SIG-M5 treated with dmso at 0.1 percent for 504 hours (cell line): Measurements from ENCODE around the gene CDC42SE2.

Experiments used
- DNase-seq: peaks from one replicate; lab custom pipeline; 2025; ENCODE audit not compliant: unreplicated experiment; lab: John Stamatoyannopoulos, UW

CDC42SE2 gene, protein sequence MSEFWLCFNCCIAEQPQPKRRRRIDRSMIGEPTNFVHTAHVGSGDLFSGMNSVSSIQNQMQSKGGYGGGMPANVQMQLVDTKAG

DNA sequence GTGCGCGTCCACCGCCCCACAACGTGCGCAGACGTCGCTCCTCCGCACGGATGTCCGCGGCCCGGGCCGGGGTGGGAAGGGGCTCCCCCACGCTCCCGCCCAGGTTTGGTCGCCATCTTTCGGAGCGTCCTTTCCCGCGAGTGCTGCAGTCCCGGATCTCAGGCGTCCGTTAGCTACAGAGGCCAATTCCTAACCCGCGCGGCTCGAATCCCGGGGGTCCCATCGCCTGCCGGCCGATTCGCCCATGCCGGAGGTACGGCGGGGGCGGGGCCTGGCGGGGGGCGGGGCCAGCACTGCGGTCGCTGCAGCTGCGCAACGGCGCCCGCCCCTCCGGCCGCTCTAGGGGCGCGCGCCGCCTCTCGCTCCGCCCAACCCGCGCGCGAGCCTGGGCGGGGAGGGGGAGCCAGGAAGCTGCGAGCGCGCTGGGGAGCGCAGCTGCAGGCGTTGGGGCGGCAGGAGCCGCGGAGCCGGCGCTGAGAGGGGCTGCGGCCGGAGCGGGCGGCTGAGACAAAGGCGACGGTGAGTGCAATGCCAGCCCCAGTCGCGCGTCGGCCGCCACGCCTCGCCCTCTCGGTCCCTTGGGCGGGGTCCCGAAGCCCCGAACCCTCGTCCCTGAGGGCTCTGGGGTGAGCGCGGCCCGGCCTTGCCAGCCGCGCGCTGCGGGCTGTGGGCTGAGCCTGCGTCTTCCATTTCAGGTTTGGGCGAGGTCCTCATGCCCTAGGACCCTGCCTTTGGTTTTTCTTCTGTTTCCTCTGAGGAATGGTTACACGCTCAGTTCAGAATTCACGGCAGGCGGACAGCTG, at the start of gene CDC42SE2:
CDC42SE2 (plus strand) TSS at position 406 of the 803 bp plus-strand sequence. CDS start 95,441 bp downstream, outside the sequence.
- DNase-seq, result peak; percentile 84

DNA sequence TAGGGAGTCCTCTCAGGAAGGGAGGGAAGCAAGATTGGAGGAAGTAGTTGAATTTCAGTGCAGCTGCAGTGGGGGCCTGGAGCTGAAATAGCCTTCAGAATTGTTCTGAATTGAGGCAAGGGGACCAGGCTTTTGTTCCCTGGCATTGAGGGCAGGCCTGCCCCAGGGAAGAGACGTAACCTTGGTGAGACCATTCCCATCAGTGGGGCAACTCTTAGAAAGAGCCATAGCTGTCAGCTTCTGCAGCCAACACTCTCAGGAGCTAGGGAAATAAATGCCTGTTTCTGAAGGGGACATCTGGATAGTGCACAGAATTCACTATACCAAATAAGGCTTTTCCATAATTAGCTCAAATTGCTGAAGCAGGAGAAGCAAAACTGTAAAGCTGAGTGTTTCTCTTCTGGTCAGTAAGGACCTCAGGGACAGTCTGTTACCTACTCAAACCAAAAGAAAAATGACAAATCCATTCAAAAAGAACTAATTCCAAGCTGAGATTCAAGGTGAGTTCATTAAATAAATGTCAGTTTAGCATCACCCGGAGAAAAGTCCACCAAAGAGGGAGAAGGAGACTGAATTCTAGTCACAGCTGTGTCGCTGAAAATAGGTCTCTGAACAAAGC, 49.1 kb upstream of the CDC42SE2 start:
- no peak for DNase-seq

DNA sequence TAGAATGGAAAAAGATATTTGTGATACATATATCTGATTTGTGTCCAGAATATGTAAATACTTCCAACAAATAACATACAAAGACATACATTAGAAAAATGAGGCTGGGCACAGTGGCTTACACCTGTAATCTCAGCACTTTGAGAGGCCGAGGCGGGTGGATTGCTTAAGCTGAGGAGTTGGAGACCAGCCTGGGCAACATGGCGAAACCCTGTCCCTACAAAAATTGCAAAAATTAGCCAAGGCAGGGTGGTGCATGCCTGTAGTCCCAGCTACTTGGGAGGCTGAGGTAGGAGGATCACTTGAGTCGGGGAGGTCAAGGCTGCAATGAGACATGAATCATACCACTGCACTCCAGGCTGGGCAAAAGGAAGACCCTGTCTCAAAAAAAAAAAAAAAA, 46.1 kb upstream of the CDC42SE2 start:
- no peak for DNase-seq

DNA sequence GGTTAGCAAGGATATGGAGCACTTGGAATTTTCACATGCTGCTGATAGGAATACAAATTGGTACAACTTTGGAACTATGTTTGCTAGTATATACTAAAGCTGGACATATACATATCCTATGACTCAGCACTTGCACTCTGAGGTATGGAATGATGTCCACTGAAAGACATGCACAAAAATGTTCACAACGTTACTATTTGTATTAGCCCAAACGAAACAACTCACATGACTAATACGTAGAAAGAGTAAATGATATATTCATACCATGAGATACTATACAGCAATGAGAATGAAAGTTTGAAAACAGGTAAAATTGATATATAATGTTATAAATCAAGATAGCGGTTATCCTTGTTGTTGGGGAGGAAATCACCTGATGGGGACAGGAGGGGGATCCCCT, 45.5 kb upstream of the CDC42SE2 start:
- no peak for DNase-seq

DNA sequence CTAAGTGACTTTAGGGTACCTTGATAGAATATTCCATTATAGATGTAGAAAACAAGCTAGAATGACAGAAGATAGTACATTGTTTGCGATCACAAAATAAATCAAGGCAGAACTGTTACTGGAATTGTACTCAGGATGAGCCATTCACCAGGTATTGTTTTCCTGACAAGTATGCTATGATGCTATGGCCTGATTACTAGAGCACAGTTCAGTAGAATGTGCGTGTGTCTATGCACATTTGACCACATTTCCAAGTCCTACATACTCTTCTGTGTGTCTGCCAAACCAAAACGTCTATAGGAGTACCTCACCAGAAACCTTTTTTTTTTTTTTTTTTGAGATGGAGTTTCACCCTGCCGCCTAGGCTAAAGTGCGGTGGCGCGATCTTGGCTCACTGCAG, 43.3 kb upstream of the CDC42SE2 start:
- no peak for DNase-seq

DNA sequence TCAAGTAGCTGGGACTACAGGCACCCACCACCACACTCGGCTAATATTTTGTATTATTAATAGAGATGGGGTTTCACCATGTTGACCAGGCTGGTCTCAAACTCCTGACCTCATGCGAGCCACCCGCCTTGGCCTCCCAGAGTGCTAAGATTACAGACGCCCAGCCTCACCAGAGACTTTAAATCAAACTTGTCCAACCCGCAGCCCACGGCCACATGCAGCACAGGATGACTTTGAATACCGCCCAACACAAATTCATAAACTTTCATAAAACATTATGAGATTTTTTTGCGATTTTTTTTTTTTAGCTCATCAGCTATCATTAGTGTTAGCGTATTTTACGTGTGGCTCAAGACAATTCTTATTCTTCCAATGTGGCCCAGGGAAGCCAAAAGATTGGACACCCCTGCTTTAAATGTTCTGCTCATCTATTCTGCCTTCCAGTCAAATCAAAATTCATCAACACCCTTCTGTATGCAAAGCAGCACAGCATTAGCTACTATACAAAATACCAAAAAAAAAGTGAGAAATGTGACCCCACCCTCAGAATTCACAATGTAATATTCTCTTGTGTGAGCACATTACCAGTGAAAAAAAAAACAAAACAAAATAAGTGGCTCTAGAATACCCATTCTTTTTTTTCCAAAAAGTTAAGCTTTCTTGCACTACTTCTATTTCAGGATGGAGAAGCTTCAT, 42.7 kb upstream of the CDC42SE2 start:
- DNase-seq, result no peak

DNA sequence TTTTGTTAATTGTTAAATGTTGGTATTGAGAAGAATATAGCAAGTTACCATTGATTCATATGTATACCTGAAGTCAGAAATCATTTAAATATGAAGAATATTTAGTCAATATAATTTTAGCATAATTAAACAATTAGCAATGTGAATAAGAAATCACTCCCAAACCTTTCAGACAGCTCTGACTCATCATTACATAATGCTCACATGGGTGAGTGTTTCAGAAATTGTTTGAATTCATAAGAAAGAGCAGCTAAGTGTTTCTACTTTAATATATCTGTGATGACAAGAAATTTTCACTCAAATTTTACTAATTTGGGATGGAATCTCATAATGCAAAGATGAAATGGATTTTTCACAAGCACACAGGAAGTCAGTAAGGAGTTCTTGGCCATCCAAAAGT, 42.0 kb upstream of the CDC42SE2 start:
- DNase-seq, result no peak

DNA sequence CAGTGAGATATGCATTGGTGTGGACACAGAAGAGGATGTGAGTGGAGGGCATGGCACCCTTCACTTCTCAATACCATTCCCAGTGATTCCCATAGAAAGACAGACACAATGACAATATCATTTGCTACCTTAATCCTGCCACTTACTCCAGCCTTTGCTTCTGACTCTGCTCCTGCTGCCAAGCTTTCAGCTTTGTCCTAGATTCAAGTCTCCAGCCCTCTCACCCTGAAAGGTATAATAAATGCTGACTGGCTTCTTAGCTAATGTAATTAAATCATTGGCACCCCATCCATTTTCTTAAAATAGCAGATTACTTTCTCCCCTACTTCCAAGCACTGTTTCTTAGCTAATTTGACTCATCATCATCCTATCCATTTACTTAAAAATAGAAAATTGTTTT, 41.1 kb upstream of the CDC42SE2 start:
- DNase-seq, result no peak

DNA sequence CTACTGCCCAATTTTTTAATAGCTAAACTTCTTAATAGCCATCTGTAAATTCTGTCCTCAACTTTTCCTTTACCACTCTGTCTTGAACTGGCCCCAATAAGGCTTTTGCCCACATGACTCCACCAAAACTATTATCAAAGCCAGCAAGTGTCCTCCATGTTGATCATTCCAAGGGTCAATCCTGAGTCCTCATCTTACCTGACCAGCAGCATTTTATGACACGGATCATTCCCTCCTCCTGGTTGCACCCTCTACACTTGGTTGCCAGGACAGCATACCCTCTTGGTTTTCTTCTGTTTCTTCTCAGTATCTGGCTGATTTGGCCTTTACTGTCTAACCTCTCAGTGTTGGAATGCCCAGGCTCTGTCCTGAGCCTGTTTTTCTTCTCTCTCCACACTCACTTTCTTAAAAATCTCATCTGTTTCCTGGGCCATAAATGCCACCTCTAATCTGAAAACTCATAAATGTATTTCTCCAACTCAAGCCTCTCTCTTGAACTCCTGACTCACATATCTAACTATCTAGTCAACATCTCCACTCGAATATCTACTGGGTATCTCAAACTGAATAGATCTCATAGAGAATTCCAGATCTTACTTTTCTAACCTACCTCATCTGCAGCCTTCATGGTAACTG, 40.0 kb upstream of the CDC42SE2 start:
- no peak for DNase-seq

DNA sequence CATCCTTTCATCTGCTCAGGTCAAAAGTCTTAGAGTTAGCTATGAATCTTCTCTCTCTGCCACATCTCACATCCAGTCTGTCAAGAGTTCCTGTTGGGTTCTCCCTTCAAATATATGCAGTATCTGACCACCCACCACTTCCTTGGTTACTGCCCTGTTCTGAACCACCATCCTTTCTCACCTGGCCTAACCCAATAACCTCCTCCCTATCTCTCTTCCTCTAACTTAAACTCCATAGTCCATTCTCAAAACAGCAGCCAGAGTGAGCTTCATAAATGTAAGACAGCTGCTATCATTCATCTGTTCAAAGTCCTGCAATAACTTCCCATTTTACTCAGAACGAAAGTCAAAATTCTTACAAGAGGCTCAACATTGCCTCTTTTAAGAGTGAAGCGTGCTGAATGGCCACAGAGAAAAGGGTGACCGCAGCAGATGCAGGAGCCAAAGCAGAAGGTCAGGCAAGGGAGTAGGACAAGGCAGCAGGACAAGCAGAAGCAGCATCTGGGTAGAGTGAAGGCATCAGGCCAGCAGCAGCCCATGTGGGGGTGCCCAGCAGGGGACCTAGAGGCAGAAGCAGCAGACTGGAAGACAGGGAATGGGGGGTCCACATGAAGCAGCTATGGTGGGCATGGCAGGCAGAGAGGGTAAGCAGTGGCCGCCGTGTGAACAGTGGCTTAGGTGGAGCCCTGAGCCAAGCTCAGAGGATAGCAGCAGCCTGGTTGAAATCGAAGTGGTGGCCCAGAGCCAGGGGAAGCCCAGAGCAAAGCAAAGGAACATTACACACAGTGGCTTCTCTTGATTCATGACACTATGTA, 39.3 kb upstream of the CDC42SE2 start:
- peak; percentile 79 for DNase-seq

DNA sequence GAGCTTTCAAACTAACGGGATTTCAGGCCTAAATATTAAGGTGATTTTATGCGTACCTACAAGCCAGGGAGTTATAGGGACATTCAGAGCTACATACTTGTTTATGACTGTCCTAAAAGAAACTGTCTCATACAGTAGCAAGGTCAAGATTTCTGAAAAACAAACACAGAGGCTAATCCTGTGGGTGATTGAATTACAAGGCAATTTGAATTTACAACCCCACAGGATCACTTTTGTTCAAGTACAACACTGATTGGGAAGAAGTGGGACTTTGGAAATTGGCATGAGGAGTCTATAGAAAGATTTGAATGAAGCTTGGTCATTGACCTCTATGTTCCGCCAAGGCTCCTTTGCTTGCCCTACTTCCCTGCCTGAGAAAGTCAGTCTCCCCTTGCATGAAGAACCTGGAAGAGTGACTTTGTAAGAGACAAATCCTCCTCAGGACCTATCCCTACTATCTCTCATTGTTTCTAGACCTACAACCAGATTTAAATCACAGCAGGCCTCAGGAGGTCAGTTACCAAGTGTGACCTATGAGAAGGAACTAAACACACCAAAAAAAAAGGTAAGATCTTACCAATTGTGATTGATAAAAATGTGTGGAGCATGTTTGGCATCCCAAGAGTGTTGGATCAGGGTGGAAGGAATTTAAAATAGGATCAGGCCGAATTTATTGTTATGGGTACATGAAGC, 38.4 kb upstream of the CDC42SE2 start:
- no peak for DNase-seq

DNA sequence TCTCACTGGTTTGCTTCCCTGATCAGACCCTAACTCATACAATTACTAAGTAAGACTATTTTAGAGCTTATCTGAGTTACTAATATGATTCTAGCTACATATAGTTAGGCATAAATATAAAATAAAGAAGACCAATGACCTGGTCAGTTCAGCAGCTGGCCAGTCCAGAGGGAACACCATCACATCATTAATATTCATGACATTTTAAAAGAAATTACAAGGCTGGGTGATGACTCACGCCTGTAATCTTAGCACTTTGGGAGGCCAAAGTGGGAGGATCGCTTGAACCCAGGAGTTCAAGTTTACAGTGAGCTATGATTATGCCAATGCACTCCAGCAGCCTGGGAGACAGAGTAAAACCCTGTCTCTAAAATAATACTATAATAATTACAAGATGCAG, 37.0 kb upstream of the CDC42SE2 start:
- DNase-seq, result no peak

DNA sequence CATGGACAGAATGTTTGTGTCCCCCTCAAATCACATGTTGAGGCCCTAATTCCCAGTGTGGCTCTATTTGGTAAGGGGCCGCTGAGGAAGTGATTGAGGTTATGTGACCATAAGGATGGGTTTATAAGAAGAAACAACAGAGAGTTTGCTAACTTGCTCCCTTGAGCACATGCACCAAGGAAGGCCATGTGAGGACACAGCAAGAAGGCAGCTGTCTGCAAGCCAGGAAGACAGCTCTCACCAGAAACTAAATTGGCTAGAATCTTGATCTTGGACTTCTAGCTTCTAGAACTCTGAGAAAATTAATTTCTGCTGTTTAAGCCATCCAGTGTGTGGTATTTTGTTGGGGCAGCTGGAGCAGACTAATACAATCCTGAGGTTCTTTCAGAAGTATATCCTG, 35.2 kb upstream of the CDC42SE2 start:
- no peak for DNase-seq

DNA sequence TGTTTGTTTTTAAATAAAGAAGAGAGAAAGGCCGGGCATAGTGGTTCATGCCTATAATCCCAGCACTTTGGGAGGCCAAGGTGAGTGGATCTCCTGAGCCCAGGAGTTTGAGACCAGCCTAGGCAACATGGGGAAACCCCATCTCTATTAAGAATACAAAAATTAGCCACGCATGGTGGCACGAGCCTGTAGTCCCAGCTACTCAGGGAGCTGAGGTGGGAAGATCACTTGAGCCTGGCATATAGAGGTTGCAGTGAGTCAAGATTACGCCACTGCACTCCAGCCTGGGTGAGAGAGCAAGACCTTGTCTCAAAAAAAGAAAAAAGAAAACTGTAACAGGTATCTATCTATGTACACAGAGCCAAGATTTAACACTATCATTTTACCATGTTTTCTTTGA, 34.2 kb upstream of the CDC42SE2 start:
- no peak for DNase-seq

DNA sequence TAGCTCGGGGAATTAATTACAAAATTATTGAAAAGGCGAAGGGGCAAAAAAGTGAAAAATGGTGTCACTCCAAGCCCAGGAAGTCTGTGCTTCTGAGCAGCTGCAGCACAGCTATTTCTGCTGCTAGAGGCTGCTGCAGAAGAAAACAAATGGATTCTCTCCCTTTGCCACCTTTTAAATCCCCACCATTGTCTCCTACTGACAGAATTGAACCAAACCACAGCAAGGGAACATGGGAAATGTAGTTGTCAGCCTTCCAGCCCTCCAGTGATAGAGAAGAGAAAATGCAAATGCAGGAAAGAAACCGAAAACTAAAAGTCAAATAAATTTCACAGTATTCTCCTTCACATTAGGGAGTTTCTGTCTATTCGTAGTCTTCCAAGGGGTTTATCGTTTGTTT, 33.4 kb upstream of the CDC42SE2 start:
- no peak for DNase-seq

DNA sequence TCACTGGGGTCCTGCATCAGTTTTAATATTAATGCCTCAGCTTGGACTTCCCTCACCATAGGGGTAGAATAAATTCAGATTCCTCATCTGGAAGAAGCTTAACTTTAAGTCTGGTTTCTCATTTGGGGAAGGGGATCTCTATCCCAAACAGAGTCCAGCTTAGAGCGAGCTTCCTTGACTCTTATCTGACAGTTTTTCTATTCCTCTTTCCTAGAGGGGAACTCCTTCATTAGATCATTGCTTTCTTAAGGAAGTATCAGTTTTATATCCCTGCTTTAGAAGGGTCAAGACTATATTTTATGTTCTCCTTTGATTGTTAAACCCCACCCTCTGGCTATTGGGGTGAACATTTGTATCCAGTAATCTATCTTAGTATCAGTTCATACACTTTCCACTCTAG, 24.2 kb upstream of the CDC42SE2 start:
- DNase-seq, result no peak

DNA sequence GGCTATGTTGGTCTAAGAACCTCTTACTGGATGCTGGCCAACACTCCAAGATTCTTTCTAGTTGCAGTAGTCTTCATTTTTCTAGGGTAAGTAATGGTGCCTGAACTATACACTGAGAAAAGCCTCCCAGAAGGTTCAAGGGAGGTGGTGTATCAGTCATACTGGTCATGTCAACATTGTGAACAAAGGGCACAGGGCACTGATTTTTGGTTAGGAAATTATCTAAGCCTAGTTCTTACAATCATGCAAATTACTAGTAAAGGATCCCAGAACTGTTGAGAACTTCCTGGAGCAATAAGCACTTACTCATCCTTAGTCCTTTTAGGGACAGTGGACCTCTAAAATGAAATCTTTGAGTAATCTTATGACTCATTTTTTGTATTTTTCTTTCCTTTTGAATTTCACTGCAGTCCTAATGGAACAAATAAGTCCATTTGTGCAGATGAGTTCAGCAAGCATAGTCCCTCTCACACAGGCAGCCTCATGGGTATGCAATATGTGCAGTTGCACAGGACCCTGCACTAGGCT, 21.1 kb upstream of the CDC42SE2 start:
- no peak for DNase-seq

DNA sequence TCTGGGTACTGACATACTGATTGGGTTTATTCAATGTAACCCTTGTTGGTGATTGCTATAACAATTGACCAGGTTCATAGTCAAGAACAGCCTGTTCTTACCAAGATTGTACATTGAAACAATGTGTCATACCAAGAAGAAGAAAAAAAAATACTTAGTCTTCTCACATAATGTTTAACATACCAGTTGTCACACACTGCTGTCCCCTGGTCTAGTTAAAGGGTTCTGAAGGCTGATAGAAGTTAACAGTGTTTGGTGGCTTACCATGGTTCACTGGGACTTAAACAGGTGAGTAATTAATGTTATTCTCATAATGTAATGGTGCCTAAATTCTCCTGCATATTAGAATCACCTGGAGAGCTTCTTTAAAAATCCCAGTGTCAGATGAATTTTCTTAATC, 18.5 kb upstream of the CDC42SE2 start:
- no peak for DNase-seq

DNA sequence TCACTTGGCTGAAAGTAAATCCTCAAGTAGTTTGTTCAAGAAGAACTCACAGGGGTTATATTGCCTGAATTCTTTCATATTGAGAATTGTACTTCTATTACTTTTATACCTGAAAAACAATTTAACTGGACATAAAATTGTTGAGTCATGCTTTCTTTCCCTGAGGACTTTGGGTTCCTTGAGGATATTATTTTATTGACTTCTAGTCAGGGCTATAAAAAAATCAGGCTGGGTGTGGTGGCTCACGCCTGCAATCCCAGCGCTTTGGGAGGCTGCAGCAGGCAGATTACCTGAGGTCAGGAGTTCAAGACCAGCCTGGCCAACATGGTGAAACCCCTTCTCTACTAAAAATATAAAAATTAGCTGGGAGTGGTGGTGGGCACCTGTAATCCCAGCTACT, 17.9 kb upstream of the CDC42SE2 start:
- no peak for DNase-seq

DNA sequence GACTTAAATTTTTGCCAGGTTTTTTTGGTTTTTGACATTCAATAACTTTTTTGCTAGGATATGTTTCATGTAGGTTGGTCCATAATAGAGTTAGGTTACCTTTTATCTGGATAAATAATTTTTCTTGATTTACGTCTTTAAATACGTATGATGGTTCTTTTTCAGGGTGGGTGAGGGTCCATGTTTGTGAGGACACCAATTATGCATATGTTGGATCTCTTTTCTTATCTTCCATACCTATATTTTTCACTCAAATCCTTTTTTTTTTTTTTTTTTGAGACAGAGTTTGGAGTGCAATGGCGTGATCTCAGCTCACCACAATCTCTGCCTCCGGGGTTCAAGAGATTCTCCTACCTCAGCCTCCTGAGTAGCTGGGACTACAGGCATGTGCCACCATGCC, 17.3 kb upstream of the CDC42SE2 start:
- no peak for DNase-seq
